ENCODE results near the gene NPTX2. TPM values are rescaled to one million over a fixed set of nuclear protein-coding genes. Genes with fewer than 3 reads are reported as not detected.

NPTX2 gene
- total and polyA plus RNA-seq, 2 experiments from 2014 or later, result 8.2 to 24.1 TPM

DNA sequence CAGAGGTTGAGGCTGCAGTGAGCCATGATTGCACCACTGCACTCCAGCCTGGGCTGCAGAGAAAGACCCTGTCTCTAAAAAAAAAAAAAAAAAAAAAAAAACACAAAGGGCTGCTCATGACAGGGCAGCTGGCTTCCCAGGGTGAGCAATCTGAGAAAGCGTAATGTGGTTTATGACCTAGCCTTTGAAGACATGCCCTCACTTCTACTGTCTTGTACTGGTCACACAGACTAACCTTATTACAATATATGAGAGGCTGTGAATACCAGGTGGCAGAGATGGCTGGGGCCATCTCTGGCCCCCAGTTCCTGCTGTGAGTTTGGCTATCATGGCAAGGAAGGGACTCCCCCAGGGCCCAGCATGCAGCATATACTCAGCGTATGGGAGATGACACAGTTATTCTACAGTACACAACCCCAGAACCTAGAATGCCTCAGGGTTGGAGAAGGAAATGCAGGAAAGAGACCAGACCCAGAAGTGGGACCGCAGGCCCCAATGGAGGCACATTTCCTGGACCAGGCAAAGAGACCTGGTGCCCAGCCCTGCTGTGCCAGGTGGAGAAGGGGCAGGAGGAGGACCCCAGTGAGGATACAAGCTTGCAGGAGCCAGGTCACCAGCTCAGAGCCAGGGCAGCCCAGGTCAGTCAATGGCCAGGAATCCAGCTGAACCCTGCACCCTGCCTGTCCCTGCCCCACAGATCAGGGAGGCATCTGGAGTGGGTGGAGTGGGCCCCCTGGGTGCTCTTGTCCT lies 26.3 kb downstream of the NPTX2 start (continued):
- TF ChIP-seq, protein P1, sequence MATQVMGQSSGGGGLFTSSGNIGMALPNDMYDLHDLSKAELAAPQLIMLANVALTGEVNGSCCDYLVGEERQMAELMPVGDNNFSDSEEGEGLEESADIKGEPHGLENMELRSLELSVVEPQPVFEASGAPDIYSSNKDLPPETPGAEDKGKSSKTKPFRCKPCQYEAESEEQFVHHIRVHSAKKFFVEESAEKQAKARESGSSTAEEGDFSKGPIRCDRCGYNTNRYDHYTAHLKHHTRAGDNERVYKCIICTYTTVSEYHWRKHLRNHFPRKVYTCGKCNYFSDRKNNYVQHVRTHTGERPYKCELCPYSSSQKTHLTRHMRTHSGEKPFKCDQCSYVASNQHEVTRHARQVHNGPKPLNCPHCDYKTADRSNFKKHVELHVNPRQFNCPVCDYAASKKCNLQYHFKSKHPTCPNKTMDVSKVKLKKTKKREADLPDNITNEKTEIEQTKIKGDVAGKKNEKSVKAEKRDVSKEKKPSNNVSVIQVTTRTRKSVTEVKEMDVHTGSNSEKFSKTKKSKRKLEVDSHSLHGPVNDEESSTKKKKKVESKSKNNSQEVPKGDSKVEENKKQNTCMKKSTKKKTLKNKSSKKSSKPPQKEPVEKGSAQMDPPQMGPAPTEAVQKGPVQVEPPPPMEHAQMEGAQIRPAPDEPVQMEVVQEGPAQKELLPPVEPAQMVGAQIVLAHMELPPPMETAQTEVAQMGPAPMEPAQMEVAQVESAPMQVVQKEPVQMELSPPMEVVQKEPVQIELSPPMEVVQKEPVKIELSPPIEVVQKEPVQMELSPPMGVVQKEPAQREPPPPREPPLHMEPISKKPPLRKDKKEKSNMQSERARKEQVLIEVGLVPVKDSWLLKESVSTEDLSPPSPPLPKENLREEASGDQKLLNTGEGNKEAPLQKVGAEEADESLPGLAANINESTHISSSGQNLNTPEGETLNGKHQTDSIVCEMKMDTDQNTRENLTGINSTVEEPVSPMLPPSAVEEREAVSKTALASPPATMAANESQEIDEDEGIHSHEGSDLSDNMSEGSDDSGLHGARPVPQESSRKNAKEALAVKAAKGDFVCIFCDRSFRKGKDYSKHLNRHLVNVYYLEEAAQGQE (IDR thresholded peaks at IDR 0.05; ENCODE audit: unreplicated experiment), result no peak
- TF ChIP-seq JUNB (IDR thresholded peaks at IDR 0.05; ENCODE audit: unreplicated experiment) (no peak), EZH2phosphoT487 (IDR thresholded peaks at IDR 0.05; ENCODE audit: unreplicated experiment) (no peak), EZH2 (IDR thresholded peaks at IDR 0.05; ENCODE audit: low read depth, unreplicated experiment) (no peak), NANOG (IDR thresholded peaks at IDR 0.05; ENCODE audit: borderline replicate concordance) (no peak)
- TF ChIP-seq, protein P2, sequence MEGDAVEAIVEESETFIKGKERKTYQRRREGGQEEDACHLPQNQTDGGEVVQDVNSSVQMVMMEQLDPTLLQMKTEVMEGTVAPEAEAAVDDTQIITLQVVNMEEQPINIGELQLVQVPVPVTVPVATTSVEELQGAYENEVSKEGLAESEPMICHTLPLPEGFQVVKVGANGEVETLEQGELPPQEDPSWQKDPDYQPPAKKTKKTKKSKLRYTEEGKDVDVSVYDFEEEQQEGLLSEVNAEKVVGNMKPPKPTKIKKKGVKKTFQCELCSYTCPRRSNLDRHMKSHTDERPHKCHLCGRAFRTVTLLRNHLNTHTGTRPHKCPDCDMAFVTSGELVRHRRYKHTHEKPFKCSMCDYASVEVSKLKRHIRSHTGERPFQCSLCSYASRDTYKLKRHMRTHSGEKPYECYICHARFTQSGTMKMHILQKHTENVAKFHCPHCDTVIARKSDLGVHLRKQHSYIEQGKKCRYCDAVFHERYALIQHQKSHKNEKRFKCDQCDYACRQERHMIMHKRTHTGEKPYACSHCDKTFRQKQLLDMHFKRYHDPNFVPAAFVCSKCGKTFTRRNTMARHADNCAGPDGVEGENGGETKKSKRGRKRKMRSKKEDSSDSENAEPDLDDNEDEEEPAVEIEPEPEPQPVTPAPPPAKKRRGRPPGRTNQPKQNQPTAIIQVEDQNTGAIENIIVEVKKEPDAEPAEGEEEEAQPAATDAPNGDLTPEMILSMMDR (conservative IDR thresholded peaks at IDR 0.05; ENCODE audit: low read depth in 2 of 2), result no peak

GRCh38 chr7:98646465-98646864 lies 29.4 kb downstream of the NPTX2 start:
- Mint-ChIP-seq H3K36me3 (ENCODE audit: low read depth) (no peaks in the 10 kb centered on the region), H3K27me3 (ENCODE audit: insufficient read depth, low read depth, poor library complexity) (peaks cover 7% of the 10 kb centered on the region), H3K27ac (no peak overlapping the region), H3K4me3 (no peak overlapping the region), H3K4me1 (no peaks in the 10 kb centered on the region), H3K9me3 (0 out of 3 replicates have a peak, but pooled peaks cover 2% of the 10 kb centered on the region)
- H3K36me3 ChIP-seq (ENCODE audit: insufficient read depth), result no peaks in the 10 kb centered on the region
- H3K4me2 ChIP-seq, result no peak overlapping the region
- H2AFZ ChIP-seq, result no peak overlapping the region
- H3K27ac ChIP-seq (ENCODE audit: low read depth), result no peak overlapping the region
- ATAC-seq (no peak), DNase-seq (ENCODE audit: low spot score) (no peak)
- no peaks in the 10 kb centered on the region for H3F3A ChIP-seq (replicated peaks; ENCODE audit: low read depth)
- no peaks in the 10 kb centered on the region for H3K27me3 ChIP-seq (ENCODE audit: insufficient read depth)
- no peak overlapping the region for H3K4me3 ChIP-seq
- H3K9me2 ChIP-seq (ENCODE audit: insufficient read depth), result no peaks in the 10 kb centered on the region
- no peak for TF ChIP-seq ETS1 (IDR thresholded peaks at IDR 0.05)
- TF ChIP-seq ZNF331 (CRISPR knock-in tag; IDR thresholded peaks at IDR 0.05; ENCODE audit: low read depth), result no peak
- TF ChIP-seq EZH2 (IDR thresholded peaks at IDR 0.05; ENCODE audit: low read depth, unreplicated experiment), result no peak
- TF ChIP-seq NANOG (IDR thresholded peaks at IDR 0.05; ENCODE audit: borderline replicate concordance), result no peak
- no peaks in the 10 kb centered on the region for H3K4me1 ChIP-seq (ENCODE audit: insufficient read depth)
- no peaks in the 10 kb centered on the region for H4K20me1 ChIP-seq (replicated peaks; ENCODE audit: insufficient read depth)
- no peaks in the 10 kb centered on the region for H3K79me2 ChIP-seq (replicated peaks; ENCODE audit: insufficient read depth)

Measured in GM23338 (cell line).